NCI-H2107 treated with DMSO at 0.1 percent for 48 hours (cell line): Measurements from ENCODE around the gene NAA16.
A peak's percentile ranks its signal among the peaks of the same experiment; 100 is the strongest.
"Not testable (repeated sequence)": the region's sequence is repeated elsewhere in the genome, so short reads cannot be mapped to it uniquely, and the experiment has no call there.

Experiments
- DNase-seq: peaks from one replicate; lab custom pipeline; 2025; ENCODE audit not compliant: unreplicated experiment; lab: John Stamatoyannopoulos, UW

NAA16 gene

GRCh38 chr13:41310963-41311405 lies at the start of gene NAA16:
Gene NAA16 (plus strand): TSS chr13:41311267. CDS start chr13:41311529, 262 bp downstream.
- peak; percentile 65 for DNase-seq

- peak; percentile 67 for DNase-seq
Measured at GRCh38 chr13:41263261-41263971, 47.7 kb upstream of the NAA16 start, which contains the start of gene MTRF1. Gene MTRF1 (minus strand): TSS chr13:41263576. CDS start chr13:41260907, 2,669 bp downstream.

GRCh38 chr13:41267106-41267505 lies 44.0 kb upstream of the NAA16 start:
- no peak for DNase-seq

- no peak for DNase-seq
Measured at GRCh38 chr13:41268764-41269163, 42.3 kb upstream of the NAA16 start.

GRCh38 chr13:41271456-41272285 lies 39.4 kb upstream of the NAA16 start:
- no peak for DNase-seq

- DNase-seq = no peak
Measured at GRCh38 chr13:41273831-41274441, 37.1 kb upstream of the NAA16 start.

- DNase-seq = no peak
Measured at GRCh38 chr13:41274881-41275280, 36.2 kb upstream of the NAA16 start.

GRCh38 chr13:41276824-41277223 lies 34.2 kb upstream of the NAA16 start:
- DNase-seq = no peak

- not testable (repeated sequence) for DNase-seq
Measured at GRCh38 chr13:41279156-41279555, 31.9 kb upstream of the NAA16 start.

GRCh38 chr13:41282129-41282571 lies 28.9 kb upstream of the NAA16 start:
- no peak for DNase-seq

GRCh38 chr13:41284512-41285288 lies 26.4 kb upstream of the NAA16 start:
- no peak for DNase-seq

GRCh38 chr13:41286370-41286769 lies 24.7 kb upstream of the NAA16 start:
- no peak for DNase-seq

GRCh38 chr13:41289463-41289881 lies 21.6 kb upstream of the NAA16 start:
- DNase-seq = no peak

GRCh38 chr13:41291246-41291645 lies 19.8 kb upstream of the NAA16 start:
- no peak for DNase-seq

- DNase-seq = no peak
Measured at GRCh38 chr13:41293272-41293671, 17.8 kb upstream of the NAA16 start.

- no peak for DNase-seq
Measured at GRCh38 chr13:41294914-41295313, 16.2 kb upstream of the NAA16 start.

GRCh38 chr13:41295973-41296372 lies 15.1 kb upstream of the NAA16 start:
- no peak for DNase-seq

GRCh38 chr13:41296879-41297646 lies 14.0 kb upstream of the NAA16 start:
- DNase-seq = no peak

GRCh38 chr13:41299316-41300094 lies 11.6 kb upstream of the NAA16 start:
- no peak for DNase-seq
